NK-92 (cell line): ENCODE measurements around the gene OPRM1.

ENCODE experiments used
- DNase-seq: peaks from one replicate; lab custom pipeline; 2025; ENCODE audit not compliant: unreplicated experiment; lab: John Stamatoyannopoulos, UW

Gene OPRM1

GRCh38 chr6:154202958-154203357 is 163.9 kb downstream of the OPRM1 start:
- no peak for DNase-seq

GRCh38 chr6:154206141-154206540 is 167.1 kb downstream of the OPRM1 start:
- no peak for DNase-seq

- DNase-seq, result no peak
Observed at GRCh38 chr6:154206996-154207395, 168.0 kb downstream of the OPRM1 start.

GRCh38 chr6:154209555-154209954 is 170.5 kb downstream of the OPRM1 start:
- no peak for DNase-seq

- no peak for DNase-seq
Observed at GRCh38 chr6:154210678-154211077, 171.6 kb downstream of the OPRM1 start.

- no peak for DNase-seq
Observed at GRCh38 chr6:154213782-154214181, 174.7 kb downstream of the OPRM1 start.

GRCh38 chr6:154218301-154218700 is 179.3 kb downstream of the OPRM1 start:
- no peak for DNase-seq

GRCh38 chr6:154218787-154219186 is 179.7 kb downstream of the OPRM1 start:
- DNase-seq, result no peak

GRCh38 chr6:154219250-154219649 is 180.2 kb downstream of the OPRM1 start:
- no peak for DNase-seq

GRCh38 chr6:154222716-154223115 is 183.7 kb downstream of the OPRM1 start:
- DNase-seq, result no peak

GRCh38 chr6:154223296-154223695 is 184.3 kb downstream of the OPRM1 start:
- no peak for DNase-seq

- DNase-seq, result no peak
Observed at GRCh38 chr6:154226461-154226860, 187.4 kb downstream of the OPRM1 start.

- no peak for DNase-seq
Observed at GRCh38 chr6:154227862-154228520, 189.0 kb downstream of the OPRM1 start.

- no peak for DNase-seq
Observed at GRCh38 chr6:154228521-154228905, 189.5 kb downstream of the OPRM1 start.

- DNase-seq, result no peak
Observed at GRCh38 chr6:154229786-154230185, 190.7 kb downstream of the OPRM1 start.

- no peak for DNase-seq
Observed at GRCh38 chr6:154230393-154230792, 191.4 kb downstream of the OPRM1 start.

GRCh38 chr6:154230910-154231595 is 192.0 kb downstream of the OPRM1 start:
- DNase-seq, result no peak

GRCh38 chr6:154232013-154232910 is 193.2 kb downstream of the OPRM1 start:
- DNase-seq, result no peak

- DNase-seq, result no peak
Observed at GRCh38 chr6:154233383-154233782, 194.3 kb downstream of the OPRM1 start.

- no peak for DNase-seq
Observed at GRCh38 chr6:154234019-154234772, 195.2 kb downstream of the OPRM1 start.

- no peak for DNase-seq
Observed at GRCh38 chr6:154236646-154237301, 197.7 kb downstream of the OPRM1 start.
